GM19023 (cell line): ENCODE measurements around the gene SHB.
A peak's percentile ranks its signal among the peaks of the same experiment; 100 is the strongest.

Experiments
- ATAC-seq: cut with Tn5 transposase; IDR thresholded peaks from one replicate; pipeline ENCODE4 v1.9.1; 2021; ENCODE audit warnings: mild to moderate bottlenecking, moderate library complexity; ENCODE audit not compliant: unreplicated experiment

SHB gene, protein sequence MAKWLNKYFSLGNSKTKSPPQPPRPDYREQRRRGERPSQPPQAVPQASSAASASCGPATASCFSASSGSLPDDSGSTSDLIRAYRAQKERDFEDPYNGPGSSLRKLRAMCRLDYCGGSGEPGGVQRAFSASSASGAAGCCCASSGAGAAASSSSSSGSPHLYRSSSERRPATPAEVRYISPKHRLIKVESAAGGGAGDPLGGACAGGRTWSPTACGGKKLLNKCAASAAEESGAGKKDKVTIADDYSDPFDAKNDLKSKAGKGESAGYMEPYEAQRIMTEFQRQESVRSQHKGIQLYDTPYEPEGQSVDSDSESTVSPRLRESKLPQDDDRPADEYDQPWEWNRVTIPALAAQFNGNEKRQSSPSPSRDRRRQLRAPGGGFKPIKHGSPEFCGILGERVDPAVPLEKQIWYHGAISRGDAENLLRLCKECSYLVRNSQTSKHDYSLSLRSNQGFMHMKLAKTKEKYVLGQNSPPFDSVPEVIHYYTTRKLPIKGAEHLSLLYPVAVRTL

DNA sequence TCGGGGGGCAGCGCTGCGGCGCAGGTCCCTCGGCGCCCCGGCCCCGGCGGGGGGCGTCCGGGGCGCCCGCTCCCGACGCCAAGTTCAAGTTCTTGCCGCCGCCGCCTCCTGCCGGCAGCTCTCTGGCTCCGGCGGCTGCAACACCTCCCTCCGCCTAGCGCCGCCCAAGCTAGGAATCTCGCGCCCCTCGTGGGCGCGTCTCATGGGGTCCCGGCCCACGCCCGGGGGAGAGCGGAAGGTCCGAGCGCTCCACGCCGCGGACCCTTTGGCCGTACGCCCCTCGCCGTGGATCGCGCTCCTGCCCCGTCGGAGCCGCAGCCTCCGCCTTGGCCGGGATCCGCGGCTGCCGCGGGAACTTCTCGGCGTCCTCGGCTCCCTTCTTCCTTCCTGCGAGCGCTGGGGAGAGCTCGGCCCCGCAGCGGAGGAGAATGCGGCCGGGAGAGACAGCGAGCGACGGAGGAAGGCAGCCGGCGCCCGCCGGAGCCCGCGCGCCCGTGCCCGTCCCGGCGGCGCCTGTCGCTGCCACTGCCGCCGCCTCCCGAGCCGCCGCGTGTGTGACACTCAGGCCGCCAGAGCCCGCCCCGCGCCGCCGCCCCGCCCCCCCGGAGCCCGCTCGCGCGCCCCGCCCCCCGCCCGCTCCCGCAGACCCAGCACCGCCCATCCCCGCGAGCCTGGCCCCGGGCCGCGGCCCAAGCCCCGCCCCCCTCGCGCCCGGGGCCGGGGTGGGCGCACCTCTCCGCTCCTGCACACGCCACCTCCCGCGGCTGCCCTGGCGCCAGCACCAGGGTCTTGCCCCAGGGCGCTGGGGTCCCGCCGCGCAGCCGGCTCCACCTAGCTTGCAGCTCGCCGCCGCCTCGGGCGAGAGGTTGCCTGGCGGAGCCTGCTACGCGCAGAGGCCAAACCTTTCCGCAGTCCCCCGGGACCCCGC lies at the start of gene SHB:
Gene SHB (minus strand): TSS at position 527 of the 928 bp plus-strand sequence. CDS start 582 bp downstream, outside the sequence.
- peak; percentile 44 for ATAC-seq

DNA sequence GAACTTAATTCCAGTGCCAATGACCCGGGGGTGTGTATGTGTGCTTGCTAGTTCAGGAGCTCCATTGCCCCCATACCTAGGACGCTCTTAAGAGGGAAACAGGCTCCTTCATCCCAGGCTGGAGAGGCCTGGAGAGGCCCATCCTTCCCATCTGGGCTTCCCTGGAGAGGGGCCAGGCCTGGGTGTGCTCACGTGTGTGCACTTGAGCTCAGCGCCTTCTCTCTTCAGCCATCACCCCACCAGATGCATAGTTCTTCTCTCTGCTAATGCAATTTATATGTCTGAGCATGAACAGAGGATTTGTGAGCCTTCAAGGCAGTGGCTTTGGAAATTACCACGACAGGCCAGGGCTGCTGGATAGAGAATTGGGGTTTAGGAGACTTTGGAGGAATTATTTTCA lies 48.6 kb upstream of the SHB start:
- ATAC-seq = no peak

DNA sequence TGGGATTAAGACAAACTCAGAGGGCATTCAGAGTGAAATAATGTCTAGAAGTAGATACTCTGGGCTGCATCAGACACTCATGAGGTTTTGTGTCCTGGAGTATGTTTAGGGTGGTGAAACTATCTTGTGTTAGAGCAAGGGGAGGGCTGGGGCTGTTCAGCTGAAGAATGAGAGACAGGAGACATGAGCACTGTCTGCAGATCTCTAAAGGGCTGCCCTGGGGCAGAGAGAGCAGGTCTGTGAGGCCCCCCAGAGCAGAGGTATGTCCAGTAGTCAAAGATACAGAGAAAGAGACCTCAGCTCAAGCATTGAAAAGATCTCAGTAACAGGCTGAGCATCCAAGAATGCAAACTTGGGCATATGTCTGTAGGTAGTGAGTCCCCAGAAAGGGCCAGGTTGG lies 45.9 kb upstream of the SHB start:
- no peak for ATAC-seq

DNA sequence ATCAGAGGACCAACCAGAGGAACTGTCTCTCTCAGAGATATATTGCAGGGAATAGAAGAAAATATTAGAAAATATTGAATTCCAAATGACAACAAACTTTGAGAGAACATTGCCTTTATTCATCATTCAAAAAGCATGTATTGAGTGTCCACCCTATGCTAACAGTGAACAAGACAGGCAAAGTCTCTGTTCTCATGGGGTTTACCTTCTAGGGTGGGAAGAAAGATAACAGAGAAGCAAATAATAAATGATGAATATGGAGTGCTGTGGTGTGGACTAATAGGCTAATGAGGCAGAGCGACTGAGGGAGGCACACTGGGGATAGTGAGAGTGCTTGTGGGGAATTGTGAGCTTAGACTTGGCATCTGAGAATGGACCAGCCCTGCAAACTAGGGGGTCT lies 43.4 kb upstream of the SHB start:
- no peak for ATAC-seq

DNA sequence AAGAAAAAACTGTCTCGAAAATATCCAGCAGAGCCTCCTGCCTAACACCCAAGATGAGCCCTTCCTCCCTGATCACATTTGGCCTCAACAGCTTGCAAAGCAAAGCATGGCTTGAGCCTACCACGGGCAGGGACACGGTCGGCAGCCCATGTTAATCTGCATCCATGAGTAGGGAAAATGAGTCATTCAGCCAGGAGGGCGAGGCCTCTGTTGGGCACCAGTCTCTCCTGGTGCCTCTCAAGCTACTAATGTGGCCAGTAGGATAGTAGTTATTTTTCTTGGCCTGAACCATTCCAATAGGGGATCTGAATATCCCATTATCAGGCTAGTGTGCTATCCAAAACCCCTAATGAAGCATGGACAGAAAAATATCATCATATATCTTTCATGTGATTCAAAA lies 43.0 kb upstream of the SHB start:
- ATAC-seq = no peak

DNA sequence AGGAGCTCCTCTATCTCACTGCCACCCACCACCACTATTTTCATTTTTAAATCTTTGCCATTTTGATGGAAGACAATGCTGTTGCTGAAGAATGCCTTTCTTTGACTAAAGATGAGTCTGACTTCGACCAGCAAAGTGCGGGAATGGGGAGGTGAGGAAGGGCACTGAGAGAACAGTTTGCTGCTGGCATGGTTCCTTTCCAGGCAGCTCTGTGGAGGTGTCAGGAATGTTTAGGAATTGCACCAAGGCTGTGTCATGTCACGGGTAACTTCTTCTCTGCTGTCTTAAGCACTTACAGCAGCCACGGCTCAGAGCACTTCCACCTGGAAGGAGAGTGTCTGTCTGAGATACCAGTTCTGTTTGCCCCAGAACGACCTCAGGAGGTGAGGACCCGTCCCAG lies 41.4 kb upstream of the SHB start:
- ATAC-seq = no peak

DNA sequence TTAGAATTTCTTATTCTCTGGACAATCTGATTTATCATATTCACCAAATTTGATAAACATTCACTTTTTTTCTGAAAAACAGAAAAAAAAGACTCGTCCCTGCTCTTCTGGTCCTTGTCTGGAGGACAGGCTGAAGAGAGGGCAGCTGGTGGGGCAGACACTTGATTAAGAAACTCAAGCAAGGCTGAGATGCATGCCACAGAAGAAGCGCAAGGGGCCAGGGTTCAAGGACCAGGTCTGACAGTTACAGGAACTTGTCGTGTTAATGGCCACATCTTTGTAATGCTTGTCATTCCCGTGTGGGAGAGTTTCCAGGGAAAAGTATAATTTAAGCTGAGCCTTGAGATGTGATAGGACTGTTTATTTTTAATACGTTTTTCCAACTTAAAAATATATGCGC lies 40.6 kb upstream of the SHB start:
- ATAC-seq = no peak

DNA sequence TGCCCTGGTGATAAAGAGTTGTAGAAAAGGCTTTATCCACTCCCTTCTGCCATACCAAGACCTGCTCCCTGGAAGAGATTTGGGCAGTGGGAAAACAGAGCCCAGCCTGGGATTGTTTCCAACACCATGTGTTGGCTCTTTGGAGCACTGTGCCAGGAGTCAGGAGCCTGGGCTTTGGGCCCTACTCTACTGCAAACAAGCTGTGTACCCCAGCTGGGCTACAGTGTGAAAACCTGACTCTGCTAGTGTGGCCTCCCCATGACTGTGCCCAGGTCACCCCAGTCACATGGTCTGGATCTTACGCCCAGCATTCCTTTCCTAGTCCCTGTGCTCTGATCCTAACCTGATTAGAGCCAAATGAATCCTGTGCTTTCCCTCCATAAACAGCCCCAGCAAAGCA lies 39.3 kb upstream of the SHB start:
- no peak for ATAC-seq

DNA sequence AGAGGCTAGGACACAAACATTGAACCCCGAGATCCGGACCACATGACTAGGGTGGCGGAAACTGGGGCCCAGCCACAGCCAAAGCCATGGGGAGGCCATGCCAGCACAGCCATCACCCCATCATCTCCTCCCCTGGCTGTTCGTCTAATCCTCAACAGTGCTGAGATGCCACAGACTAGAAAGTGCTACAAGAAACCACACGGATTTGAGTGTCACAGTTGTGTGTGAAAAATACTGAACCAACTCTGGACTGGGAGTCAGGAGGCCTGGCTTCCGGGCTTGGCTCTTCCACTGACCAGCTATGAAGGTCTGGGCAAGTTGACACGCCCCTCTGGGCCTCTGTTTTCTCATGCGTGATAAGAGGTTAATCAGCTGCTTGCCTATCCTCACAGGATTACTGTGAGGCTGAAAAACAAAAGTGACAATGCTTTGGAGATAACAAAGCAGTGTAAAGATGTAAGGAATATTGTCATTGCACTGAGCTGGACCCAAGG lies 38.8 kb upstream of the SHB start:
- ATAC-seq = peak; percentile 49

DNA sequence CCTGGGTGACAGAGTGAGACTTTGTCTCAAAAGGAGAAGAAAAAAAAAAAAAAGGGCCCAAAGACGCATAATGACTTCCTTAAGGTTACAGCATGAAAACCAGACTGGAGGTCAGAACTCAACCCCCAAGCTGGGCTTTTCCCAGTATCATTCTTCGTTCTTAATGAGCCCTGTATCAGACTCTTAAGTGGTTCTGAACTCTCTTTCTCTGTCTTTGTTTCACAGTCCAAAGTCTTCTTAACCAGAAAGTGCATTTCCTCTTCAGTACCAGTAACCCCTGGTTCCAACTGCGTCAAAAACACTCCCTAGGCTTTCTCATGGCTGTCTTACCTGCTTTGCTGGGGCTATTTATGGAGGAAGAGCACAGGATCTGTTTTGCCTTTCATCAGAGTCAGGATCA lies 38.4 kb upstream of the SHB start:
- ATAC-seq = peak; percentile 71

DNA sequence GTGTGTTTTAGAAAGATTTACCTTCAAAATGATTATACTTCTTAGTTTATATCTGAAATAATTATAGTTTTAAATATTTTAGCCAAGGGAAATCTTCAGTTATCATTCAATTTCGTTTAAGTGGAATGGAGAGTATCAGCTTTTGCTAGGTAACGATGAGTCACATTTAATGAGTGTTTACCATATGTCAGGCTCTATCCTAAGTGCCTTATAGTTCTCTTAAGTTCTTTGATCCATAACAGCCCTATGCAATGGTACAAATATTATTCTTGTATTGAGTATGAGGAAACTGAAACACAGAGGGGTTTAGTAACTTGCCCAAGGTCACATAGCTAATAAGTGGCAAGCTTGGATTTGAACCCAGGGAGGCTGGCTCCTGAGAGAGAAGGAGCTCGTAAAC lies 37.5 kb upstream of the SHB start:
- no peak for ATAC-seq

DNA sequence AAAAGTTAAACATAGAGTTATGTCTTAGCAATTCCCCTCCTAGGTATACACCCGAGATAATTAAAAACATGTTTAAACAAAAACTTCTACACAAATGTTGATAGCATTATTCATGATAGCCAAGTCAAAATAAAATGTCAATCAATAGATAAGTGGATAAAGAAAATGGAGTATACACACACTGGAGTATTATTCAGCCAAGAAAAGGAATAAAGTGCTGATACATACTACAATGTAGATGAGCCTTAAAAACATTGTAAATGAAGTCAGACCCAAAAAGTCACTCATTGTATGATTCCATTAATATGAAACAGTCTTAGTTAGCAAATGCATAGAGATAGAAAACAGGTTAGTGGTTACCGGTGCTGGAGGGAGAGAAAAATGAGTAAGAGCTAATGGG lies 34.3 kb upstream of the SHB start:
- no peak for ATAC-seq

DNA sequence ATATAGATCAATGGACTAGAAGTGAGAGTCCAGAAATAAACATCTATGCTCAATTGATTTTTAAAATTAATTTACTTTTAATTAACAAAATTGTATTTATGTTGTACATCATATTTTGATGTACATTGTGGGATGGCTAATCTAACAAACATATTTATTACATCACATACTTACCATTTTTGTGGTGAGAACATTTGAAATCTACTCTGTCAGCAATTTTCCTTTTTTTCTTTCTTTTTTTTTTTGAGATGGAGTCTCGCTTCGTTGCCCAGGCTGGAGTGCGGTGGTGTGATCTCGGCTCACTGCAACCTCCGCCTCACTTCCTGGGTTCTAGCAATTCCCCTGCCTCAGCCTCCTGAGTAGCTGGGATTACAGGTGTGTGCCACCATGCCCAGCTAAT lies 32.4 kb upstream of the SHB start:
- ATAC-seq = no peak

DNA sequence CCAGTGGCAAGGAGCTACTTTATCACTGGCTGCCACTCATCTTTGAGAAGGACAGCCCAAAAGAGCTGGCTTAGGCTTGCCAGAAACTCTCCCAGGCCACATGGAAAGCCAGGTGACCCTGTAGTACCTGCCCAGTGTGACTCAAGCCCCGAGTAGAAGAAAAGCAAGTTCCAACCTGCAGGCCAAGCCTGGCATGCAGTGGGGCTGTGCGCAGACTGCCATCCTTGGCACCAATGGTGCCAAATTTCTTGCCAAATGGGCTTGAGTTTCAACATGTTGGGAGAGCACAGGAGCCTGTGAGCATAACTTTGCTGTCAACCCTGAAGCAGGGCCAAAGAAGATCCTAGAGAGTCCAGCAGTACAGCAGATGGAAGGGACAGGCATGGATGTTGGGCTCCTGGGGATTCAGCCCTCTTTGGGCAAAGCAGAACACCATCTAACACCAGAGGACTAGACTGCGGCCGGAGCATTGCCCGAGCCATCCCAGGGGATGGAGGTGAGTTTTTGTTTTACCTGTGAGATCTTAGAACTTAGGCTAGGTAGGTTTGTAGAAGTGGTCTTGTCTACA lies 27.3 kb upstream of the SHB start:
- ATAC-seq = no peak

DNA sequence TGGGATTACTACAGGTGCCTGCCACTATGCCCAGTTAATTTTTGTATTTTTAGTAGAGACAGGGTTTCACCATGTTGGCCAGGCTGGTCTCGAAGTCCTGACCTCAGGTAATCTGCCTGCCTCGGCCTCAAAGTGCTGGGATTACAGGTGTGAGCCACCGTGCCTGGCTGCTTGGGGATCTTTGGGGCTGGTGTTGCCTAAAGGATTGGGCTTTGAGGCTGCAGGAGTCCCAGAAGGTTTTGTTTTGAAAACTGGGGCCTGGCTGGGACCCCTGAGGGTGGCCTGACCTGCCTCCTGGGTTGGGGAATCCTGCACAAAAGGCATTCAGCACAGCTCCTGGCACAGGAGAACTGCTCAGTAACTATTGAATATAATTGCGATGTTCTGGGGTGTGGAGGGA lies 25.1 kb upstream of the SHB start:
- ATAC-seq = no peak

DNA sequence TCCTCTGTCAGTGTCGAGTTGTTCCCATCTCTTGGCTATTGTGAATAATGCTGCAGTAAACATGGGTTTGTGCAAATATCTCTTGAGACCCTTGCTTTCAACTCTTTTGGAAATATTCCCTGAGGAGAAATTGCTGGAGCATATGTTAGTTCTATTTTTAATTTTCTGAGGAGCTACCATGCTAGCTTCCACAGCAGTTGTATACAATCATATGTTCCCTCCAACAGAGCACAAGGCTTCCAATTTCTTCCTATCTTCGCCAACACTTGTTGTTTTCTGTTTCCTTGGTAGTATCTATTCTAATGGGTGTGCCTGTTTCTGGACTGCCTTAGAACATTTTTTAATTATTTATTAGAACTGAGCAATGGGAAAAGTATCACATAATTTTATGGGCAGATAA lies 23.6 kb upstream of the SHB start:
- ATAC-seq = no peak

DNA sequence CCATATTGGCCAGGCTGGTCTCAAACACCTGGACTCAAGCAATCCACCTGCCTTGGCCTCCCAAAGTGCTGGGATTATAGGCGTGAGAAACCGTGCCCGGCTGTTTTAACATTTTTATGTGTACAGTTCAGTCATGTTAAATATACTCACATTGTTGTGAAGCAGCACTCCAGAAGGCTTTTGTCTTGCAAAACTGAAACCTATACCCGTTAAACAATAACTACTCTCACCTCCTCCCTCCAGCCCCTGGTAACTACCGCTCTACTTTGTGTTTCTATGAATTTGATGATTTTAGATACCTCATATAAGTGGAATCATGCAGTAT lies 23.1 kb upstream of the SHB start:
- ATAC-seq = no peak

DNA sequence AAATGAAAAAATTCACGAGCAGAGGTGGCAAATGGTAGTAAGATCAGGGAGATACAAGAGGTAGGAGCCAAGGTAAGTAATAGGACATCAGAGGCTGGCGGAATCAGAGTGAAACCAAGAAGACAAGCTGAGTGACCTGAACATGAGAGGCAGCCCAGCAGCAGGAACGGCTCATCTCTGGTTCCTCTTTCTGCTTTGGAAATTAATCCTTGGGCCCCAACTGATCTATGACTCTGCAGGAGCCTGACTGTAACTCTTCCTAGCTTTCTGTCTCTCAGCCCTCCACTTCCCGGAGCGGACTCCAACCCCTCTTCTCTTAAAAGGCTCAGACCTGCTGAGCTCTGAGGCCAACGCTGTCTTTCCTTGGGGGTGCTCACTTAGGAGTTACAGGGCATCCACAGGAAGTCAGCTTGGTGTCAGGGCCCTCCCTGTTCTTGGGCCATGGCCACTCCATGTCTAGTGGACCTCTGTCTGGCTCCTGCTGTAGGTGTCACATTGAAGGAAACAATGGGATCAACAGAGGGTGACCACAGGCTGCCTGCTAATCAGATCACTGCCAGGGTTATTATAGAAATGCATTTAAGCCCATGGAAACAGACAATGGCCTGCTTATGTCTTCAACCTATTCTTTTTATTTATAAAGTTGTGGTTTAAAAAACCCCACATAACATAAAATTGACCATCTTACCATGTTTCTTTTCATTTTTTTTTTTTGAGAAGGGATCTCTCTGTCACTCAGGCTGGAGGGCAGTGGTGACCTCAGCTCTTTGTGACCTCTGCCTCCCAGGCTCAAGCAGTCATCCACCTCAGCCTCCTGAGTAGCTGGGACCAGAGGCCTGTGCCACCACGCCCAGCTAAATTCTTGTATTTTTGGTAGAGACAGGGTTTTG lies 22.5 kb upstream of the SHB start:
- peak; percentile 50 for ATAC-seq

DNA sequence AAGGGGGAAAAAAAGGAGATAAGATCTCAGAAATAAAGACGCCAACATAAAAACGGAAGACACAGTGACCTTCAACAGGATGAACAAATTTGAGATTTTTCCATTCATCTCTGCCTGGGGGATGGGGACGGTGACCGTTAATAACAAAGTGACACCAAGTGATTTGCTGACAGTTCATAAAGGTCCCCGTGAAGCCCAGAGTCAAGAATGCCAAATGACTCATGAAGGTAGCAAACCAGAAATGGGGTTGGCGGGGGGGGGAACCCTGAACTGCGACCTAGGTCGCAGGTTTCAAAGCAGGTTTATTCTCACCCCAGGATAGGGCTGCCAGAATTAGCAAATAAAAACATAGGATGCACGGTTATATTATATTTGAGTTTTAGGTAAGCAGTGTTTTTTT lies 21.1 kb upstream of the SHB start:
- no peak for ATAC-seq

DNA sequence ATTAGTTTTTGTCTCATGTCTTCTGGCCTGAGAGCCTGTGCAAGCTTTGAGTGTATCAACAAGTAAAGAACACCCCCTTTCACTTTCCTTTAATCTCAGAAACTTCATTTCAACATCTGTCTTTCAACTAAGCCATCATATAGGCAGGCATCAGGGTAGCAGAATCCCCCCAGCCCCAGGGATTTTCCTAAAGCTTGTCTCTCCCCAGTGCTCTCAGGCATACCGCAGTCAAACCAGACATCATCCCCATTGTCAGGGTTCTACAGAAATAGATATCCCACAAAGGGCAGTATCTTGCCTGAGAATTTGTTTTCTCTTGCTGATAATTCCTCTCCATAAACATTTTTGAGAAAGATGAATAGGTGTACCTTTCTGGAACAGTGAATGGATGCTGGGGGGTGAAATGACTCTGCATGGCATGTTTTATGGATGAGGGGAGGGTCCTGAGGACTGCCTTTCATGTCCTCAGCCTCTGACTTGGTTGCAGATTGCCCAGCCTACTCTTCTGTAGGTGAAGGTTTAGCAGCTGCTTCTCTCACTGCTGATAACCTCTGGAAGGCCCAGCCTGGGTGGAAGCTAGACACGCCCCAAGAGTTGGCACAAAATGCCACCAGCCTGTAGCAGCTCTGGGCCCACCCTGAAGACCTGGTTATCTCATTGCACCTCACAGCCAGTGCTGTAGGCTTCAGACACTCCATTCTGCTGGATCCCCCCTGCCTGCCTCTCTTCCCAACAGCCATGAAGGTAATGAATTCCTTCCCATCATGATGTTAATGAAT lies 20.5 kb upstream of the SHB start:
- ATAC-seq = no peak
